Calu3 (cell line): ENCODE measurements around the gene ILK. TPM values are rescaled to one million over a fixed set of nuclear protein-coding genes. Genes with fewer than 3 reads are reported as not detected.

Experiments
- BruUV-seq: library from RNA; stranded (reverse); fragments of 400-500 nt; replicated peaks from 2 replicates; lab custom pipeline; 2021; lab: Mats Ljungman, UMichigan
- CTCF ChIA-PET: fragments of 300-600 bp; sonication (Branson Sonifier 250); formaldehyde crosslinking; loops from one replicate; lab custom pipeline; 2022; ENCODE audit warnings: antibody characterized with exemption; lab: Charles Lee
- DNase-seq: peaks from one replicate; pipeline ENCODE4 v3.0.0; 2022
- H3K27ac Mint-ChIP-seq: one replicate; pipeline ENCODE4 v1.8.0; 2022; ENCODE audit warnings: mixed read lengths; ENCODE audit not compliant: unreplicated experiment
- H3K27me3 Mint-ChIP-seq: one replicate; pipeline ENCODE4 v1.8.0; 2022; ENCODE audit warnings: mixed read lengths; ENCODE audit not compliant: unreplicated experiment
- H3K36me3 Mint-ChIP-seq: one replicate; pipeline ENCODE4 v1.8.0; 2022; ENCODE audit warnings: mild to moderate bottlenecking, moderate library complexity, mixed read lengths; ENCODE audit not compliant: insufficient read depth, unreplicated experiment
- H3K4me1 Mint-ChIP-seq: one replicate; pipeline ENCODE4 v1.8.0; 2022; ENCODE audit warnings: mild to moderate bottlenecking, low read depth, mixed read lengths; ENCODE audit not compliant: unreplicated experiment
- H3K4me3 Mint-ChIP-seq: one replicate; pipeline ENCODE4 v1.8.0; 2022; ENCODE audit warnings: mild to moderate bottlenecking, low read depth, moderate library complexity, mixed read lengths; ENCODE audit not compliant: unreplicated experiment
- H3K9me3 Mint-ChIP-seq: one replicate; pipeline ENCODE4 v1.8.0; 2022; ENCODE audit warnings: low read depth, mixed read lengths; ENCODE audit not compliant: unreplicated experiment
- intact Hi-C: fragments of 100-400 bp; cut with micrococcal nuclease; formaldehyde crosslinking; loops from one replicate; pipeline ENCODE4 v1.10.0; 2022; ENCODE audit not compliant: unreplicated experiment
- total RNA-seq: library from RNA; stranded (reverse); gene quantifications from 2 replicates; pipeline ENCODE4 v1.2.3, GENCODE V29; 2022
- TF ChIP-seq, protein P1 (sequence below): fragments of 200-600 bp; IDR thresholded peaks from one replicate; pipeline ENCODE4 v1.8.0; 2022; ENCODE audit warnings: antibody characterized with exemption; ENCODE audit not compliant: unreplicated experiment

The ILK gene
- total RNA-seq, 1 experiment from 2014 or later = 85.7 TPM

DNA sequence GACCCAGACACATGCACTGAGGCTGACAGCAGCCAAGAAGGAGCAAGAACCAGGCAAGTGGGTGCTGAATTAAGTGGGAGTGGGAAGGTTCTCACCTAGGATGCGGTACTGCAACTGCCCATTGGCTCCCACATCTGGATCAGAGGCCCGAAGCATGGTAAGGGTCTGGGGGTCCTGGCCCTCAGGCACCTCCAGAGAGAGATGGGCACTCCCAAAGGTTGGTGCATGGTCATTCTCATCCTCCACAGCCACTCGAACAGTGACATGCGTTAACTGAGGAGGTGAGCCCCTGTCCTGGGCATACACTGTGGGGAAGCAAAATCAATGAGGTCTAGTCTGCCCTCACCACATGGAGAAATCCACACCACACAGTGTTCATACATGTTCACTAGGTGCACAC is 25.0 kb downstream of the ILK start:
- Mint-ChIP-seq H3K36me3 (peaks cover 5% of the 10 kb centered on the region), H3K4me3 (no peak overlapping the region), H3K27me3 (peaks cover 52% of the 10 kb centered on the region), H3K9me3 (no peaks in the 10 kb centered on the region), H3K27ac (no peak overlapping the region), H3K4me1 (no peaks in the 10 kb centered on the region)
- CTCF ChIA-PET = no interaction called here
- DNase-seq = no peak
- no TSS peak for BruUV-seq
- TF ChIP-seq, protein P1, sequence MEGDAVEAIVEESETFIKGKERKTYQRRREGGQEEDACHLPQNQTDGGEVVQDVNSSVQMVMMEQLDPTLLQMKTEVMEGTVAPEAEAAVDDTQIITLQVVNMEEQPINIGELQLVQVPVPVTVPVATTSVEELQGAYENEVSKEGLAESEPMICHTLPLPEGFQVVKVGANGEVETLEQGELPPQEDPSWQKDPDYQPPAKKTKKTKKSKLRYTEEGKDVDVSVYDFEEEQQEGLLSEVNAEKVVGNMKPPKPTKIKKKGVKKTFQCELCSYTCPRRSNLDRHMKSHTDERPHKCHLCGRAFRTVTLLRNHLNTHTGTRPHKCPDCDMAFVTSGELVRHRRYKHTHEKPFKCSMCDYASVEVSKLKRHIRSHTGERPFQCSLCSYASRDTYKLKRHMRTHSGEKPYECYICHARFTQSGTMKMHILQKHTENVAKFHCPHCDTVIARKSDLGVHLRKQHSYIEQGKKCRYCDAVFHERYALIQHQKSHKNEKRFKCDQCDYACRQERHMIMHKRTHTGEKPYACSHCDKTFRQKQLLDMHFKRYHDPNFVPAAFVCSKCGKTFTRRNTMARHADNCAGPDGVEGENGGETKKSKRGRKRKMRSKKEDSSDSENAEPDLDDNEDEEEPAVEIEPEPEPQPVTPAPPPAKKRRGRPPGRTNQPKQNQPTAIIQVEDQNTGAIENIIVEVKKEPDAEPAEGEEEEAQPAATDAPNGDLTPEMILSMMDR = no peak
- intact Hi-C loops = no loop called here

- H3K36me3 Mint-ChIP-seq = peaks cover 5% of the 10 kb centered on the region
- no peaks in the 10 kb centered on the region for H3K9me3 Mint-ChIP-seq
- CTCF ChIA-PET = no interaction called here
- H3K27me3 Mint-ChIP-seq = peaks cover 44% of the 10 kb centered on the region
- no peak overlapping the region for H3K4me3 Mint-ChIP-seq
- no peak for DNase-seq
- no peaks in the 10 kb centered on the region for H3K4me1 Mint-ChIP-seq
- TF ChIP-seq, protein P1 = no peak
- intact Hi-C loops = no loop called here
- no TSS peak for BruUV-seq
- H3K27ac Mint-ChIP-seq = no peak overlapping the region
Measured at GRCh38 chr11:6629573-6629891, 26.0 kb downstream of the ILK start.

DNA sequence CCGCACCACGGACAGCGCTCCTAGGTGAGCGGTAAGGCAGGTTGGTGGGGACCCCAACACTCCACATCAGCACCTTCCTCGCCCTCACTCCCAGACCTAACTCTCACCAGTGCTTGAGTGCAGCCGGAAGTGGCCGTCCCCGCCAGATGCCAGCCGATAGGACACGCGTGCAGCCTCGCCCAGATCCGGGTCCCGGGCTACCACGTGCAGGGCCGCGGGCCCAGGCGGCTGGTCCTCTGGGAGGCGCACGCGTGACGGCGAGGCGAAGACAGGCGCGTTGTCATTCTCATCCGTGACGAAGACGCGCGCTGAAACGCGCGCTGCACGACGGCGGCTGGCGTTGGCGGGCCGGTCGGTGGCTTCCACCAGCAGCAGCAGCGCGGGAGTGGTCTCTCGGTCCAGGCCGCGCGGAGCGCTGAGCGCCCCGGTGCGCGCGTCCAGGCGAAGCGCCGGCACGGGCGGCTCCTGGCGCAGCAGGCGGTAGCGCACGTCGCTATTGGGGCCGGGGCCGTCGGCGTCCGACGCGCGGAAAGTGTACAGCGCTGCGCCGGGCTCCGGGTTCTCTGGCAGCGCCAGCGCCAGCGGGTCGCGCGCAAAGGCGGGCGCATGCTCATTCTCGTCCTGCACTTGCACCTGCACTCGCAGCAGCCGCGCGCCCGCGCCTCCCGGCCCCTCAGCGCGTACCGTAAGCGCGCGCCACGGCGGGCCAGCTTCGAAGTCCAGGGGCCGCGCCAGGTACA is 26.5 kb downstream of the ILK start:
- Mint-ChIP-seq H3K27me3 (peaks cover 39% of the 10 kb centered on the region), H3K36me3 (peaks cover 5% of the 10 kb centered on the region), H3K9me3 (no peaks in the 10 kb centered on the region), H3K27ac (no peak overlapping the region), H3K4me1 (no peaks in the 10 kb centered on the region), H3K4me3 (no peak overlapping the region)
- CTCF ChIA-PET = no interaction called here
- intact Hi-C loops = no loop called here
- TF ChIP-seq, protein P1 = no peak
- BruUV-seq = no TSS peak
- DNase-seq = no peak

DNA sequence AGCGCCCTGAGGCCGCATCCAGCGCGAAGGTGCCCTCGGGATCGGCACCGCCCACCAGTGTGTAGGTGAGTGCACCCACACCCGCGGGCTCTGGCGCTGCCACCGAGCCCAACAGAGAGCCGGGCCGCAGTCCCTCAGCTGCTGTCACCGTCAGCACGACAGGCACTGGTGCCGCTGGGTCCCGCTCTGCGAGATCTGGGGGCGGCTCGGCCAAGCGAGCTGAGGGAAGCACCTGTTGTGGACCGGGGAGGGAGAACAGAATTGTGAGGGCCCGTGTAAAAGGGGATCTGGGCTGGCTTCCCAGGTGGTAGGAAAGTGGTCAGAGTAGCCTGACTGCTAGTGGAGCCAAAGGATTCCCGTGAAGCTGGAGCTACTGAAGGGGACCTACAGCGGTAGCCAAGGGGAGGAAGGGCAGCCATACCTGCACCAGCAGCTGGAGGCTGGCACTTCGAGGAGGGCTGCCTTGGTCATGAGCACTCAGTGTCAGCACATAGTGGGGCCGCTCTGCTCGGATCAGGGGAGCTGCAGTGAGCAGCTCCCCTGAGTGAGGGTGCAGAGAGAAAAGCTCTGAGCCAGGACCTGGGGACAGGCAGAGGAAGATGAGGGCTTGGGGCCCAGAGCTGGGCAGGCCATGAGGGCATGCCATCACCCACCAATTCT is 27.2 kb downstream of the ILK start:
- CTCF ChIA-PET = no interaction called here
- BruUV-seq = no TSS peak
- H3K36me3 Mint-ChIP-seq = peaks cover 5% of the 10 kb centered on the region
- peaks cover 39% of the 10 kb centered on the region for H3K27me3 Mint-ChIP-seq
- no peak for DNase-seq
- intact Hi-C loops = no loop called here
- TF ChIP-seq, protein P1 = no peak
- no peak overlapping the region for H3K27ac Mint-ChIP-seq
- no peak overlapping the region for H3K4me3 Mint-ChIP-seq
- no peaks in the 10 kb centered on the region for H3K9me3 Mint-ChIP-seq
- H3K4me1 Mint-ChIP-seq = no peaks in the 10 kb centered on the region
